ENCODE measurements around the gene STRADB.
A peak's percentile ranks its signal among the peaks of the same experiment; 100 is the strongest.
"Not testable (repeated sequence)": the region's sequence is repeated elsewhere in the genome, so short reads cannot be mapped to it uniquely, and the experiment has no call there.

STRADB gene

DNA sequence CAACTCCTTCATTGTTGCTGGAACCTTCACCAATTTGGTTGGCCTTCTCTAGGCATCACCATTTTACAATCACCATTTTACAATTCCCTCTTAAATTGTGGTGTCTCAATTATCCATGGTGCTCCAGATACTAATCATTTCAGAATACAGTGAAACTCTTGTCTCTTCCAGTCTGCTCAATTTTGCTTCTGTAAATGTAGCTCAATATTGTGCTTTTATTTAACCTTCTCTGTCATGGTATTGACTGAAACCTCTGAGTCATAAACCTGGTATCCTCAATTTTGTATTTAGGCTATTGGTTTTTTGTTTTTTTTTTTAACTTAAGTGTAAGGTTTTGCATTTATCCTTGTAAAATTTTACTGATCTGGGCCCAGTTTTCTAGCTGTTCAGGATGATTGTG is 16.1 kb downstream of the STRADB start:
- DNase-seq (ENCODE audit: low spot score), result no peak

DNA sequence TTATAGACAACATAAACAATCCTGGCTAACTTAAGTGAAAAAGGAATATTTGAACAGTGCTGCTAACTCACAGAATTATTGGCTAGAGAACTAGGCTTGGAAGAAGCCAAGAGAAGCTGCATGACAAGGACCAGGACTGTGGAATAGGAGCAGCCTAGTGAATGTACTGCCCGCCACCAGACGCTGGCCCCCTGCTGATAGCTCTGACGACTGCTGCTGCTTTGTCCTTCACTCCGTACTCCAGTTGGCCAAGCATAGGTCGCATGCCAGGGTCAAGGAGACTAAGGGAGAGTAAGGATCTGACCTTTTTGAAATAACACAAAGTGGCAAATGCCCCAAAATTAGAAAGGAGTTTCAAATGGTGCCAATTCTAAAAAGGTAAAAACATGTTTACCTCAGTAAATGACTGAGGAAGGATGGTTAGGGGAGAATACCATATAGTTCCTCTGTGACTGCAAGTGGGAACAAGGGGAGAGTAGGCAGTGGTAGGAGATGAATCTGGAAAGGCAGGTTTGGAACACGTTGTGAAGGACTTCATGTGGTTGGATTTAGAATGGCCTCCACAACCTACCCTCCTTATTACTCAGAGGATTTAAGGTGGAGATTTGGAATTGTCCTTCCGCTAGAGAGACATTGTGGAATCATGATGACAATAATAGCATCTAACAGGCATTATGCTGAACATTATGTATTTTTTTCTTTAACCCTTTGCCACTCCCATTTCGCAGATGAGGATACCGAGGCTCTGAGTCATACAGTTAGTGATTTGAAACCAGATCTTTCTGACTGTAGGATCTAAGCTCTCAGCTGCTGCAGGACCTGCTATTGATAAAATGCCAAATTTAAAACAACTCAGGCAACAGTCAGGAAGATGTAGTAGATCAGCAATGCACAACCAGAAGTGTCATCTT is 19.5 kb downstream of the STRADB start:
- no peak for DNase-seq (ENCODE audit: low spot score)

DNA sequence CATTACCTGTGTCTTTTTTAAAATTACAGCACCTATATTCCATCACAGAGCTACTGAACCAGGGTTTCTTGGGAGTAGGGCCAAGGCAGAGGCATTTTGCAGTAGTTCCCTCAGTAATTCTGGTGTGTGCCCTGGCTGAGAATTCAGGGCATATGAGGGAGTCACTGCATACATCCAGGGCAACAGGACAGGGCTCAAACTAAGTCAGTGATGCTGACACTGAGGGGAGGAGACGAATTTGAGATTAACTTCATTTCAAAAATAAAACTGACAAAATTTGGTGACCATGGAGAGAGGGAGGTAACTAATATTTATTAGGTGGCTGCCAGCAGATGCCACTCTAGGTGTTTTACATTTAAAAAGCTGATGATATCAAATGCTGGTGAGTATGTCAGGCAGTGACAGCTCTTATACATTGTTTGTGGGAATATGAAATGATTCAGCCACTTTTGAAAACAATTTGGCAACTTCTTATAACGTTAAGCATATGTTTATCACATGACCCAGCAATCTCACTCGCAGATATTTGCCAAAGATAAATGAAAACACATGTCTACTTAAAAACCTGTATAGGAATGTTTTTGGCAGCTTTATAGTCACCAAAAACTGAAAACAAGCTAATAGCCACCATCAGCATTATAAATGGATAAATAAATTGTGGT is 20.3 kb downstream of the STRADB start:
- DNase-seq (ENCODE audit: low spot score), result no peak

DNA sequence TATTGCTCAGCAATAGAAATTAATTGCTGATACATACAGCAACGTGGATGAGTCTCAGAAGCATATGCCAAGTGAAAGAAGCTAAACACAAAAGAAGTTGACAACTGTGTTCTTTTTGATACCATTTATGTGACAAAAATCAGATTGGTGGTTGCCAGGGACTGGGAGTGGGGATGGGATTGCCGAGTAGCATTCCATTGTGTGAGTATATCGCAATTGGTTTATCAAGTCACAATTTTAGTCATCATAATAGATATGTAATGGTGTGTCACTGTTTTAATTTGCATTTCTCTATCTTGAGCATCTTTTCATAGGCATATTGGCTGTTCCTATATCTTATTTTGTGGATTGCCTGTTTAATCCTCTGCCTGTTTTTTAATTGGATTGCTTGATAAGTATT is 20.9 kb downstream of the STRADB start:
- DNase-seq (ENCODE audit: low spot score), result no peak

DNA sequence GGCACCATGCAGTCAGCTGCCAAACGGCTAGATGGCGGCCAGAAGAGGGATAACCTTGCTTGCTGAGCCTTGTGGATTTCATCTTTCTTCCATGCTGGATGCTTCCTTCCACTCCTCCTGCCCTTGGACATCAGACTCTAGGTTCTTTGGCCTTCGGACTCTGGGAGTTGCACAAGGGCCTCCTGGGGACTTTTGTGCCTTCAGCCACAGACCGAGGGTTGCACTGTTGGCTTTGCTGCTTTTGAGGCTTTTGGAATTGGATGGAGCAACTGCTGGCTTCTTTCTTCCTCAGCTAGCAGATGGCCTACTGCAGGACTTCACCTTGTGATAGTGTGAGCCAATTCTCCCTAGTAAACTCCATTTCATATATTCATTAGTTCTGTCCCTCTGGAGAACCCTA is 31.0 kb downstream of the STRADB start:
- no peak for DNase-seq (ENCODE audit: low spot score)

DNA sequence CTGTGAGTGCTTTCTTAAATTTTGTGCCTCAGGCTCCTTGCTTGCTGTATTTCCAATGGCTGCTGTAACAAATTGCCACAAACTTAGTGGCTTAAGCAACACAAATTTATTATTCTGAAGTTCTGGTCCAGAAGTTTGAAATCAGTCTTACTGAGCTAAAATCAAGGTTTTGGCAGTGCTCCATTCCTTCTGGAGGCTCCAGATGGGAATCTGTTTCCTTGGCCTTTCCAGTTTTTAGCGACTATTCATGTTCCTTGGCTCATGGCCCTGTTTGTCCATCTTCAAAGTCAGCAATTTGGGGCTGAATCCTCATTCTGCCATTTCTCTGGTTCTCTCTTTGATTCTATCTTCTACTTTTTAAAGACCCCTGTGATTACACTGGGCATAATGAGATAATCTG is 31.8 kb downstream of the STRADB start:
- DNase-seq (ENCODE audit: low spot score), result no peak

DNA sequence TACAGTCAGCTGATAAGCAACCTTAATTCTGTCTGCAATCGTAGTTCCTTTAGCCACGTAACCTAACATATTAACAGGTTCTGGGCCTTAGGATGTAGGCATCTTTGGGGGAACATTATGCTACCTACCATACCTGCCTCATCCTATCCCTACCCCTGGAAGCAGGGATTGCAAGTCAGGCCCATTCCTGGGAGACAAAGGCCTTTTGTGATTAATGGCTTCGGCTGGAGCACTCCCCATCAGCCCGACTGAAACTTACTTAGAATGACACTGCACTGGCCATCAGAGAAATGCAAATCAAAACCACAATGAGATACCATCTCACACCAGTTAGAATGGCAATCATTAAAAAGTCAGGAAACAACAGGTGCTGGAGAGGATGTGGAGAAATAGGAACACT is 32.2 kb downstream of the STRADB start:
- DNase-seq (ENCODE audit: low spot score), result not testable (repeated sequence)

DNA sequence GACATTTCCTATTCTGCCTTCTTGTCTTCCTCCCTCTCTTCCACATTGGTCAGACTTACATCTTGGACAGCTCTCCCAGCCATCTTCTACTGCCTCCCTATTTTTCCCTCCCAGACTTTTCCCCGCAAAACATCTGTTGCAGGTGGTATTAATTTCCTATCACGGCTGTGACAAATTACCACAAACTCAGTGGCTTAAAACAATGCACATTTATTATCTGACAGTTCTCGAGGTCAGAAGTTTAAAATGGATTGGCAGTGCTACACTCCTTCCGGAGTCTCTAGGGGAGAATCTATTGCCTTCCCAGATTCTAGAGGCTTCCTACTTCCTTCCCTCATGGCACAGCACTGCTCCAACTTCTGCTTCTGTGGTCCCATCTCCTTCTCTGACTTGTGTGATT is 33.3 kb downstream of the STRADB start:
- no peak for DNase-seq (ENCODE audit: low spot score)

DNA sequence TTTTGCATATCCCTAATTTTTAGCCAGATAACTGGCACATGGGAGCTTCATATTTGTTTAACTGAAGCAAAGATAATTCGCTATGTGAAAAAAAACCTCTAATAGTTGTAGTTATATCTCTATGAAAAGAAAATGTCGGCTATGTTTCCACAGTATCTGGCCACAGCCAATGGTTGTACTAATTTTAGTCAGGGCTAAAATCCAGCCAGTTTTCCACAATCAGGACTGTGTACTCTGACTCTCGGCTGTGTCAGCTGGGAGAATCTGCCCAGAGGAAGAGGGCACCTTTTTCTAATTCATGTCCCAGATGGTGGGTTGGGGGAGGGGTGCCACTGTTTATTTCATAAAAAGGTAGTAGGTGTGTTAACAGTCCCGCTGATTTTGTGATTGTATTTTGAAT is 38.8 kb downstream of the STRADB start:
- no peak for DNase-seq (ENCODE audit: low spot score)

DNA sequence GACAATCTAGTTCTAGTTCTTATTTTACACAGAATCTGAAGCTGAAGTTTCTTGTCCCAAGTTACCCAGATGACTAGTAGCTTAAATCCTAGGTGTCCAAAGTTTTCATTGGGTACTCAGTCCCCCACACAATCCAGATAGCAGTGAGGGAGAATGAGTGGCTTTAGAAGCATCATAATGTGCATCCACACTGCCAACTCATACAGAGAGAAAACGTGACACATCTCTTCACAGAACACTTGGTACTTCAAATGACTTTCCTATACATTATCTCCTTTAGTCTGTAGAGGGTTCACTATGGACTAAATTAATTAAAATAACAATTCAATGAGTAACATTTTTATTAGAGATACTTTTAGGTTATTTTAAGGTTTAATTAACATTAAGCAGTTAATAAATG is 45.2 kb downstream of the STRADB start:
- no peak for DNase-seq (ENCODE audit: low spot score)

DNA sequence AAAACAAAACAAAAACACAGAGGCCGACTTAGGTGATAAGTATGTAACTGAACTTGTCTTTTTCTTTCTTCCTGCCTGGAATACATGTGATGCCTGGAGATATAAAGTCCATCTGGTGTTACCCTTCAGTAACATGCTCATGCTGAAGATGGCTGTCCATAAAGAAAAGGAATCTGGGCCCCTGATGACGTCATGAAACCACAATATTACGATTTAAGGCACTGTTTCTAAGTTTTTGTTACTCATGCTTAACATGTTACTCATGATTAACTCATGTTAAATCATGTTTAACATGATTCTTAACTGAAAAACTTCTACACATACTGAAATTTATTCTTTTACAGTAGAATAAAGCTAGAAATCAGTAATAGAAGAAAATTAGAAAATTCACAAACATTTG is 49.0 kb downstream of the STRADB start:
- DNase-seq (ENCODE audit: low spot score), result peak; percentile 26

DNA sequence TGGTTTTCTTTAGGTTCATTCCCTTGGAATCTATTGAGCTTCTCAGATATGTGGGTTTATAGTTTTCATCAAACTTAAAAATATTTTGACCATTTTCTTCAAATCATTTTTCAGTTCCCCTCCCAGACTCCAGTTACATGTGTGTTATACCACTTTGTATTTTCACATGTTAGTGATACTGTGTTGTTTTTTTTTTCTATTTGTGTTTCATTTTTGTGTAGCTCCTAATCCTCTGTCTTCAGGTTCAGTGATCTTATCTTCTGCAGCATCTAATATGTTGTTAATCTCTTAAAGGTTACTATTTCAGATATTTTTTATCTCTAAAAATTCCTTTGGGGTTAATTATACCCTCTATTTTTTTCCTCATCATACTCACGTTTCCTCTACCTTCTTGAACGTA is 51.2 kb downstream of the STRADB start:
- DNase-seq (ENCODE audit: low spot score), result no peak

DNA sequence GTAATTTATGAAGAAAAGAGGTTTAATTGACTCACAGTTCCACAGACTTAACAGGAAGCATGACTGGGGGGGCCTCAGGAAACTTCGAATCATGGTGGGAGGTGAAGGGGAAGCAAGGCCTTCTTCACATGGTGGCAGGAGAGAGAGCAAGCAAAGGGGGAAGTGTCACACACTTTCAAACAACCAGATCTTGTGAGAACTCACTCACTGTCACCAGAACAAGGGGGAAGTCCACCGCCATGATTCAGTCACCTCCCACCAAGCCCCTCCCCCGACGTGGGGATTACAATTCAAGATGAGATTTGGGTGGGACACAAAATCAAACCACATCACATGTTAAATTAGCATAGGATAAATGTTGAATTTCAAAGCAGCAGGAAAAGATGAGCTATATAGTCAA is 56.2 kb downstream of the STRADB start:
- DNase-seq (ENCODE audit: low spot score), result no peak

DNA sequence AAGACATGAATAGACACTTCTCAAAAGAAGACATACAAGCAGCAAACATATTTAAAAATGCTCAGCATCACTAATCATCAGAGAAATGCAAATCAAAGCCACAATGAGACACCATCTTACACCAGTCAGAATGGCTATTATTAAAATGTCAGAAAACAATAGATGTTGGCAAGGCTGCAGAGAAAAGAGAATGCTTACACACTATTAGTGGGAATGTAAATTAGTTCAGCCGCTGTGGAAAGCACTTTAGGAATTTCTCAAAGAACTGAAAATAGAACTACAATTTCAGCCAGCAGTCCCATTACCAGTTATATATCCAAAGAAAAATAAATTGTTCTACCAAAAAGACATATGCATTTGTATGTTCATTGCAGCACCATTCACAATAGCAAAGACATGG is 61.7 kb downstream of the STRADB start:
- no peak for DNase-seq (ENCODE audit: low spot score)

DNA sequence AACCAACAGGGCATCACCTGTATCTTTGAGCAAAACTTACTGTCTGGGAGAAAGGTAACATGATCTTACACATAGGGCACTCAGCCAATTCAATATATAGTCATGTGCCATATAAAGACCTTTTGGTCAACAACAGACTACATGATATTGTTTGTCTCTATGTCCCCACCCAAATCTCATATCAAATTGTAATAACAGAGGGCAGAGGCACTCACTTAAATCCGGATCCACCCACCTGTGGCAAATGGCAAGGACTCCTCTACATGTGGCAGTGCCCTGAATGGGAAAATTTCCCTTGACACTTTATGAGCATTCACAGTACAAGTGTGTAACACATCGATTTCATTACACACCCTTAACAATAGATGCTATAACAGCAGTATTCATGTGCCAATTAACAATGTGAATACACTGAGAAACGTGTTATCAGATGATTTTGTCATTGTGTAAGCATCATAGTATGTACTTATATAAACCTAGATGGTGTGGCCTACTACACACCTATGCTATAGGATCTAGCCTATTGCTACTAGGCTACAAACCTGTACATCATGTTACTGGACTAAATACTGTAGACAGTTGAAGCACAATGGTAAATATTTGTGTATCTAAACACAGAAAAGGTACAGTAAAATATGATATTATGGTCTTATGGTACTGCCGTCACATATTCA is 64.2 kb downstream of the STRADB start:
- no peak for DNase-seq (ENCODE audit: low spot score)

DNA sequence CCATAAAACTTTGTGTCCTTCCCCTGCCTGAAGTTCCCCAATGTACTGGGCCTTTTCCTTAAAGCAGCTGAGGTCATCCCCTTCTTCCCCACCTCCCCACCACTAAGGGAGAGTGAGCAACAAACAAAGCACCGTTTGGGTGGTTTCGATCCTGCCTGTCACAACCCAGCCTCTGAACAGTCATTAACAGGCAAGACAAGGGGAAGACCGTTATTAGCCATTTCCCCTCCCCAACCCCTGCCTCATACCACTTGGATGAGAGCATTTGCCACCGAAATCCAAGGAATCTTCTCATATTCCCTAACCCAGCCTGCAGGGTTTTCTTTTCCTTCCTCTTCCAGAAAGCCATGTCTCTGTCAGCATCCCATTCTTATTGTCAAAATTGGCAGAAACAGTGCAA is 65.6 kb downstream of the STRADB start:
- DNase-seq (ENCODE audit: low spot score), result peak; percentile 65

DNA sequence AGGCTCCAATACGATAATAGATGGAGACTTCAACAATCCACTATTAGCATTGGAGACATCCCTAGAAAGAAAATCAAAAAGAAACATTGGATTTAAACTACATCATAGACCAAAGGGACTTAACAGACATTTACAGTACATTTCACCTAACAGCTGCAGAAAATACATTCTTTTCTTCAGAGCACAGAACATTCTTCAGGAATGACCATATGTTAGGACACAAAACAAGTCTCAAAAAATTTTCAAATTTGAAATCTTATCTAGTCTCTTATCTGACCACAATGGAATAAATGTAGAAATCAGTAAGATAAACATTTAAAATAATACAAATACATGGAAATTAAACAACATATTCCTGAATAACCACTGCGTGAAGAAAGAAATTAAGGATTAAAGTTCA is 68.7 kb downstream of the STRADB start:
- DNase-seq (ENCODE audit: low spot score), result no peak

DNA sequence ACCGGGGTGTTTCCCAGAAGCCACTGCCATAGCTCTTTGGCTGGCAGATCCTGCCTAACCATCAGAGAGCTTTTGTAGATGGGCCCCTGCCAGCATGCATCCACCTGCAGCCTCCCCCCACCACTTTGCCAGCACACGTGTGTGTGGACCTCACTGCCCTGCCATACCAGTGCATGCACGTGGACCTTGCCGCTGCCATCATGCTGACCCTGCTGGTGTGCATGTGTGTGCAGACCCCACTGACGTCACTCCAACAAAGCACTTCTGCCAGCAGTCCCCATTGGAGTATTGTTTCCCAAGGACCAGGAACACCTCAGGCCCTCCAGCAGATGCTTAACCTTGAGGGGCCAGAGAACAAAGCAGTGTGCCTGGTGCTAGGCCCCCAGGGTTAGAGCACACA is 71.4 kb downstream of the STRADB start:
- DNase-seq (ENCODE audit: low spot score), result no peak

DNA sequence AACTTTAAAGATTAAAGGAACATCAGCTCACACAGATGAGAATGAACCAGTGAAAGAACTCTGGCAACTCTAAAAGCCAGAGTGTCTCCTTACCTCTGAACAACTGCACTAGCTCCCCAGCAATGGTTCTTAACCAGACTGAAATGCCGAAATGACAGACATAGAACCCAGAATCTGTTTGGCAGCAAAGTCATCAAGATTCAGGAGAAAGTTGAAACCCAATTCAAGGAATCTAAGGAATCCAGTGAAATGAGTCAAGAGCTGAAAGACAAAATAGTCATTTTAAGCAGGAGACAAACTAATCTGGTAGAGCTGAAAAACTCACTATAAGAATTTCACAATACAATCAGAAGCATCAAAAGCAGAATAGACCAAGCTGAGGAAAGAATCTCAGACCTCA is 72.0 kb downstream of the STRADB start:
- DNase-seq (ENCODE audit: low spot score), result no peak

Measured in kidney tubule cell (primary cell).